Measurements from ENCODE around the gene KCNH5. TPM values are rescaled to one million over a fixed set of nuclear protein-coding genes. Genes with fewer than 3 reads are reported as not detected.

KCNH5 gene, protein sequence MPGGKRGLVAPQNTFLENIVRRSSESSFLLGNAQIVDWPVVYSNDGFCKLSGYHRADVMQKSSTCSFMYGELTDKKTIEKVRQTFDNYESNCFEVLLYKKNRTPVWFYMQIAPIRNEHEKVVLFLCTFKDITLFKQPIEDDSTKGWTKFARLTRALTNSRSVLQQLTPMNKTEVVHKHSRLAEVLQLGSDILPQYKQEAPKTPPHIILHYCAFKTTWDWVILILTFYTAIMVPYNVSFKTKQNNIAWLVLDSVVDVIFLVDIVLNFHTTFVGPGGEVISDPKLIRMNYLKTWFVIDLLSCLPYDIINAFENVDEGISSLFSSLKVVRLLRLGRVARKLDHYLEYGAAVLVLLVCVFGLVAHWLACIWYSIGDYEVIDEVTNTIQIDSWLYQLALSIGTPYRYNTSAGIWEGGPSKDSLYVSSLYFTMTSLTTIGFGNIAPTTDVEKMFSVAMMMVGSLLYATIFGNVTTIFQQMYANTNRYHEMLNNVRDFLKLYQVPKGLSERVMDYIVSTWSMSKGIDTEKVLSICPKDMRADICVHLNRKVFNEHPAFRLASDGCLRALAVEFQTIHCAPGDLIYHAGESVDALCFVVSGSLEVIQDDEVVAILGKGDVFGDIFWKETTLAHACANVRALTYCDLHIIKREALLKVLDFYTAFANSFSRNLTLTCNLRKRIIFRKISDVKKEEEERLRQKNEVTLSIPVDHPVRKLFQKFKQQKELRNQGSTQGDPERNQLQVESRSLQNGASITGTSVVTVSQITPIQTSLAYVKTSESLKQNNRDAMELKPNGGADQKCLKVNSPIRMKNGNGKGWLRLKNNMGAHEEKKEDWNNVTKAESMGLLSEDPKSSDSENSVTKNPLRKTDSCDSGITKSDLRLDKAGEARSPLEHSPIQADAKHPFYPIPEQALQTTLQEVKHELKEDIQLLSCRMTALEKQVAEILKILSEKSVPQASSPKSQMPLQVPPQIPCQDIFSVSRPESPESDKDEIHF
- total RNA-seq (2014; rRNA removed; shearing (Covaris generic); ENCODE audit: low replicate concordance) = not detected in 2 replicates

DNA sequence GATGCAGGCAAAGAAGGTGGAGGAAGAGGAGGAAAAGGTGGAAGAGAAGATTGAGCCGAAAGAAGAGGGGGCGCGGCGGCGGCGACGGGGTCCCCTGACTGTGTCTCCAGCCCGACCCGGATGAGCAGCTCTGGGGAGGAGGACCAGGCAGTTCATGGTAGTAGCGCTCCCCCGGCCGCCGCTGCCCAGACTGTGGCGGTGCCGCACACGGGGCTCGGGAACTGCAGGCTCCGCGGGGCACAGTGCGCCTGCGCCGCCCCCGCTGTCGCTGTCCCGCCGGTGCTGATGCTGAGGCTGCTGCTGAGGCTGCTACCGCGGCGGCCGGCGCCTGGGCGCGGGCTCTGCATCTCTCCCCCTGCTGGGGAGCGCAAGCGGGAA lies at the start of gene KCNH5:
TSS of gene KCNH5 (minus strand) at position 225 of the 378 bp plus-strand sequence. CDS start 272 bp downstream, outside the sequence.
- in situ Hi-C loops (cut with HindIII; ENCODE audit: low pct_unique_long_range_greater_than_20kb, low sequenced_read_pairs) = no loop called here

DNA sequence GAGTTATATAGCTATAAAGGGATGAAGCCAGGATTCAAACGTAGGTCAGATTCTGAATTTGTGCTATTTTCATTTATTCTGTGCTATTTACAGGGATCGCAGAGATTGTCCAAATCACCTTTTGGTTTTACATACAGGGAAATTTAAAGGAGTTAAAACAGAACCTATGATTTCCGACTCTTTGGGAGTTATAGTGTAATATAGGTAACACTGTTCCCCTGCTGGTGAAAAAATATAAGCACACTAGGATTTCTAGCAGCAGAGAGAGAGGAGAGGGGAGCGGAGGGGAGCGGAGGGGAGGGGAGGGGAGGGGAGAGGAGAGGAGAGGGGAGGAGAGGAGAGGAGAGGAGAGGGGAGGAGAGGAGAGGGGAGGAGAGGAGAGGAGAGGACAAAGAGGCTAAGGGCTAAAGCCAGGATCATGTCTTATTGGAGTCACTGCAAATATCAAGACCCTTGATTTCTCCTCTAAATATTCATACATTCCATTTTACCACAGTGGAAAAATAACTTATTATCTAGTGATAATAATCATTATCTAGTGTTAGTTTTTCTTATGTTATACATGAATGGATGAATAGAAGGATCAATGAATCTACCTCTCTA lies 46.2 kb upstream of the KCNH5 start:
- in situ Hi-C loops (cut with HindIII; ENCODE audit: low pct_unique_long_range_greater_than_20kb, low sequenced_read_pairs) = no loop called here
- no peak for DNase-seq (ENCODE audit: low read depth)

More for the DNA sequence above, at the start of gene KCNH5:
- peak; percentile 5 for DNase-seq (ENCODE audit: low read depth)

DNA sequence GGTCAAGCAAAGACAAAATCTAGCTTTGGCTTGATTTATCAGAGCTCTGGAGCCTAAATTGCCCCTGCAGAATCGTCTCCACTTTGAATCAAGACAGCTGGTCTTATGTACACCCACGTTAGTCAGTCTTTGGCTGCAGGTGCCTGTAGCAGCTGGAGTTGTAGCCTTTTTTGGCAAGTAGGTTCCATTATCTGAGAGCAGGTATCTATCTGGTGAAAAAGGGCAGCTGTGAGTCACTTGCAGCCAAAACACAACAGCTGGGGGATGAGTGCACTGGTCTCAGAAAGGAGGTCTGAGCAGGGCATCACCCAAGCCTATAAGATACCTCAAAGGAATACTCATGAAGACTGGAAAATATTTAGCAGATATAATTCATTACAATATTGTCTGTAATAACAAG lies 43.6 kb upstream of the KCNH5 start:
- in situ Hi-C loops (cut with HindIII; ENCODE audit: low pct_unique_long_range_greater_than_20kb, low sequenced_read_pairs) = no loop called here
- DNase-seq (ENCODE audit: low read depth) = no peak

DNA sequence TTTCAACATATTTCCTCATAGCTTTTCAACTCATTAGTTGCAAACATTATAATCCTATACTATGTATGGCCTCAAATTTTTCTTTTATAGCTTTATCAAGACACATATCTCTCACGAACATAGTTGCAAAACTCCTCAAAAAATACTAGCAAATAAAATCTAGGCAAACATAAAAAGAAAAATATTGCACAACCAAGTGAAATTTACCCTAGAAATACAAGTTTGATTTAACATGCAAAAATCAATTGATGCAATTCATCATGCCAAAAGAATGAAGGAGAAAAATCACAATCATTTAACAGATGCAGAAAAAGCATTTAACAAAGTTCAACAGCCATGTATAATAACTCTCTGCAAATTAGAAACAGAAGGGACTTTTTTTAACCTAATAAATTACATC lies 33.3 kb upstream of the KCNH5 start:
- DNase-seq (ENCODE audit: low read depth) = no peak
- in situ Hi-C loops (cut with HindIII; ENCODE audit: low pct_unique_long_range_greater_than_20kb, low sequenced_read_pairs) = no loop called here

DNA sequence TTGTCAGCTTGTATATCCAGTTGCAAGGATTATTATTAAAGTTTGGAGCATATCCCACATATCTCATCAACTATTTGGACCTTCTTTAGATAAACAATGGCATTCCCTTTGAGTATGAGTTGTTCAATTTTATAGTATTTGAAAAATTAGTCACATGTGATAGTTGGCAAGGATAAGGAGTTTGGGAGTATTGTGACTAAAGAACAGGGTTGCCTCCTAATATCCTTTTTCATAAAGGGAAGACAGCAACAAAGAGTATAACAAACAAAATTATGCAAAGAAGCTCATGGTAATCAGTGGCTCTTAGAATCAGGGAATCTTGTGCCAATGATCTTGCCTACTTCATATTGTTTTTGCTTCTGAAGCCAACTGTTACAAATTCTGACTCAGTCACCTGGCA lies 31.2 kb upstream of the KCNH5 start:
- no peak for DNase-seq (ENCODE audit: low read depth)
- in situ Hi-C loops (cut with HindIII; ENCODE audit: low pct_unique_long_range_greater_than_20kb, low sequenced_read_pairs) = no loop called here

DNA sequence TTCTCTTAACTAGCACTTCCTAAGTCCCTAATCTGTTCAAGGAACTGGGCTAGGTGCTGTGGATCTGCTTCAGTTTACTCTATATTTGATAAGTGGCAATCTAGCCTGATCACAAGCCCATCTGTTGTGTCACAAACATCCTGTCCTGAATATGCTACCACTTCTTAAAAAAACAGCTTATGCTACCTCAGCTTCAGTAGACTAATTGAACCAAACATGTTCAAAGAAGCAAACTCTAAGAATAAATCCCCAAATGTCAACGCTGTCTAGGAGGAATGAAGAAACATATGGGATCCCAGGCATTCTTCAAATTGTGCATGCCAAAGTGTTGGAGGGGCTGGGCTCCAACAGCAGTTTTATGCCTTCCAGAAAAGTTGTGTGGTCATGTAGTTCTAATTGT lies 10.4 kb upstream of the KCNH5 start:
- in situ Hi-C loops (cut with HindIII; ENCODE audit: low pct_unique_long_range_greater_than_20kb, low sequenced_read_pairs) = no loop called here
- DNase-seq (ENCODE audit: low read depth) = no peak

DNA sequence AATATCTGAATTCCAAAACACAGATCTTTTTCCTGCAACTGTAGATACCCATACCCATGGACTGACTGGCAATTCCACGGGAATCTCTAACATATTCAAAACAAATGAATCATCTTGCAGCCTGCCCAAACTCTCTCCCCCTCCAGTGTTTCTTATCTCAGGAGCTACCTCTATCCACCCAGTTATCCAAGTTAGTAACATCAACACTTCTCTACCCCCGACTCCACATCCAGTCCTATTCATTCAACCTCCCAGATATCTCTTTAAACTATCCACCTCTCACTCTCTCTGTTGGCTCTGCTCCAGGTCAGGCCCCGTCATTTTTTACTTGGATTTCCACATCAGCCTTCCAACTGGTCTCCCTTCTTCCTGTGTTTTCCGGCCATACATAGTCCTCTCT lies 6.7 kb upstream of the KCNH5 start:
- no peak for DNase-seq (ENCODE audit: low read depth)
- in situ Hi-C loops (cut with HindIII; ENCODE audit: low pct_unique_long_range_greater_than_20kb, low sequenced_read_pairs) = no loop called here

DNA sequence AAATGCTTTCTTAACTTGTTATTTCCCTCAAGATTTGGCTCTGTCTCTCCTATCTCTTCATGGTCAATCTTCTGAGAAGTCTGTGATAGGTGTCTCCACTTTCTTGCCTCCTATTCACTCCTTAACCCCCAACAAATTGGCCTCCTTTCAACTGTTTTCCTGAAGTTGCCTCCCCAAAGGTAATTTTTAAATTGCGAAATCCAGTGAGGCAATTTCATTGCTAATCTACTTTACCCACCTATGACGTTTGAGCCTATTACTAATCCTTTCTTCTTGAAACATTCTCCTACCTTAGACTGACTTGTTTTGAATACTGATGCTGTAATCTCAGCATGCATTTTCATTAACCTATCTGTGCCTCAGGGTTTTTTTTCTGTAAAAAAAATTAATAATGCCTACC lies 6.0 kb upstream of the KCNH5 start:
- DNase-seq (ENCODE audit: low read depth) = no peak
- in situ Hi-C loops (cut with HindIII; ENCODE audit: low pct_unique_long_range_greater_than_20kb, low sequenced_read_pairs) = no loop called here

DNA sequence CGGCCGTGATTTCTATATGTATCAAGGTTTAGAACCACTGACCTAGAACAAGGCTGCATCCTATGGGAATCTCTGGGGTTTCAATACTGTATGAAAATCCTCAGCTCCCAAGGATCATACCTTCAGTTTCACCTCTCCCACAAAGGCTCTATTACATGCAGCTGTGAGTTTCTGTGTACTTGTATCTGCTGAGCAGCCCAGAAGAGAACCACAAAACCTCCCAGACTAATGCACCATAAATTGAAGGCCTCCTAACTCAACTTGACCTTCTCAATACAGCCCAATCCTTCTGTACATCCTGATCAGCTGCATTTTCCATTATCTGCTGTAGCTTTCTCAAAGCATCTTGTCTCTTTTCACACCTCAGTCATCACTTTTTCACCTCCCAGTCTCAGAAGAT lies 5.4 kb upstream of the KCNH5 start:
- in situ Hi-C loops (cut with HindIII; ENCODE audit: low pct_unique_long_range_greater_than_20kb, low sequenced_read_pairs) = no loop called here
- no peak for DNase-seq (ENCODE audit: low read depth)

DNA sequence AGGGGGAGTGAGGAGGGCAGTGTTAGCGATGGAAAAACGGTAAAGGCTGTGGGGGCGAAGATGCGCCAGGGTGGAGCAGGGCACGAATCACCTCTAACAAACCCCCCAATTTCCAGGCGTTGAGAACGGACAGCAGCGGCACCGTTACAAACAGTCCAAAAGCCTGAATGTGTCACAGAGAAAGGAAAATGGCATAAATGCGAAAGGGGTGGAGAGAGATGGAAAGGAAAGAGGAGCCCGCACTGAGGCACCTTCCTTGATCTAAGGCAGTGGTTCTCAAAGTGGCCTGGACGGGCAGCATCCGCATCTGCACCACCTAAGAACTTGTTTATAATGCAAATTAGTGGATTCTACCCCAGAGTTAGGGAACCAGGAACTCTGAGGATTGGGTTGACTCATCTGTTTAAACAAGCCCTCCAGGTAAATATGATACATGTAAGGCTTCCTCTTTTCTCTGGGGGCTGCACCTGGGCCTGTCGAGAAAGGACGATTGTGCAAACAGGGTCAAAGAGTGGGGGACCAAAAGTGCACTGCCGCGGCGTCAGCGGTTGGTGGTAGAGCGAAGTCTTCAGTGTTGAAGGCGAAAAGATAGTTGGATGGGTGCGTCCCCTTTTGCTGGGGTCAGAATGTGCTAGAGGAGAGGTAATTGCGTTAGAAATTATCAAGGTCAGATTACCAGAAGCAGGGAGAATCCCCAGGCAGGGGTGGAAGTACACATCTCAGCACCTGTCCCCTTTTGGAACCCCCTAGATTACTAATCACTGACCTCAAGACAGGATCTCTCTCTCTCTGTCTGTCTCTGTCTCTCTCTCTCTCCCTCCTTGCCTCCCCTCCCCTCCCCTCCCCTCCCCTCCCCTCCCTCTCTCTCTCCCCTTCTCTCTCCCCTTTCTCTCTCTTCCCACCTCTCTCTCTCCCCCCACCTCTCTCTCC lies 1.3 kb upstream of the KCNH5 start:
- no peak for DNase-seq (ENCODE audit: low read depth)
- in situ Hi-C loops (cut with HindIII; ENCODE audit: low pct_unique_long_range_greater_than_20kb, low sequenced_read_pairs) = no loop called here

DNA sequence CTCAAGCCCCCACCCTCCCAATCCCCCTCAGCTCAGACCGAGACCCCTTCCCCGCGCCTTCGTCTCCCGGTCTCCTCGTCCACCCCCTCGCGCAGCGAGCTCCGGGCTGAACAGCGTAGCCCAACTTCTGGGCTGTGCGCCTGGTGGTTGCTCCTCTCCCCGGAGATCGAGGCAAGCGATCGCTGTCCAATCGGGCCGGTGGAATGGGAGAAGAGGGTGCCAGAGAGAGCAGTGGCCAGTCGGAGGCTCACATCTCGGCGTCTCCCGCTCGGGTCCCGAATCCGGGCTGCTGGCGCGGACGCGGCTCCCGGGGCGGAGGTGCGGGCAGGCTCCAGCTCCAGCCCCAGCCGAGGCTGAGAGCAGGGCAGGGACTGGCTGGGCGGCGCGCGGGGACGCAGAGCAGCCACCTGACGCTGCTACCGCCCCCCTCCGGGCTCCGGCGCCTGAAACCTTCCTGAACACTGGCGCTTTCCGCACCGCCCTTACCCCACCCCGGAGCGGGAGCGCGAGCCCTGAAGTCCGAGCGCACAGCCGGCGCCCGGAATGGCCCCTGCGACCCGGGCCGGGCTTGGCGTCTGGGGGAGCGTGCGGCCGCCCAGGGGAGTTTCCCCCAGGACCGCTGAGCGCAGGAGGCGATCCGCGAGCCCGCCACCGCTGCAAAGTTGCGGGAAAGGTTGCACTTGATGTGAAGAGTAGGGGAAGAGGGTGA lies 508 bp upstream of the KCNH5 start:
- DNase-seq (ENCODE audit: low read depth) = peak; percentile 41
- in situ Hi-C loops (cut with HindIII; ENCODE audit: low pct_unique_long_range_greater_than_20kb, low sequenced_read_pairs) = no loop called here

DNA sequence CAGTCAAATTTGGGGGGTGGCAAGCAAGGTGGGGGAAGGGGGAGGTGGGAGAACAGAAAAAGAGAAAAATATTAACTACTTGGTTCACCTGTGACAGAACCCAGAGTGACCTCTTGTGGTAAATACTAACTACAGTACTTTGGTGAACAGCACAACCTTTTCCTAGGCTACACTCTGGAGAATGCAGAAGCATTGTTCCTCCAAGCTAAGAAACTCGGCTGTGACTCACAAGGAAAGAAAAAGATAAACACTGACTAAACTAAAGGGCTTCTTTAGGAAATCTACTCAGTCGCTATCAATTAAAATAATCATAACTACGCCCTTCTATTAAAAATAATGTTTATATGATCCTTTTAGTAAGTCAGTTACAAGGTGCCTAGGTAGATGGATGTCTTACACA lies 5.4 kb downstream of the KCNH5 start:
- in situ Hi-C loops (cut with HindIII; ENCODE audit: low pct_unique_long_range_greater_than_20kb, low sequenced_read_pairs) = no loop called here
- DNase-seq (ENCODE audit: low read depth) = peak; percentile 29

DNA sequence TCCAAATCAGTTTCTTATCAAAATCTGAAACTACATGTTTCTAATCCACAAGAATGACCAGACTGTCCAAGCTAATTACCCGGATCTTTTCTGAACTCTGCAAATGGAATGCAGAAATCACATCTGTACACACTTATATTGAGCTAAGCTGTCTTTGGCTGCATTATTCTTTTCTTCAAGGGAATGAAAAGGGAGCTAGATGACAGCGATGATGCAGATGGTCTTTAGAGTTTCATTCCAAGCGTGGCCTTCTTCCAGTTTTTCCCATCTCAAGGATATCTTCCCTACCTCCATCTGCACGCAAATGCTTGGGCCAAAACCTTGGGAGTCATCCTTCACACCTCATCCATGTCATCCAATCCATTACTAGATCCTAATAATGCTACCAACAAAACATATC lies 12.6 kb downstream of the KCNH5 start:
- DNase-seq (ENCODE audit: low read depth) = no peak
- in situ Hi-C loops (cut with HindIII; ENCODE audit: low pct_unique_long_range_greater_than_20kb, low sequenced_read_pairs) = no loop called here

DNA sequence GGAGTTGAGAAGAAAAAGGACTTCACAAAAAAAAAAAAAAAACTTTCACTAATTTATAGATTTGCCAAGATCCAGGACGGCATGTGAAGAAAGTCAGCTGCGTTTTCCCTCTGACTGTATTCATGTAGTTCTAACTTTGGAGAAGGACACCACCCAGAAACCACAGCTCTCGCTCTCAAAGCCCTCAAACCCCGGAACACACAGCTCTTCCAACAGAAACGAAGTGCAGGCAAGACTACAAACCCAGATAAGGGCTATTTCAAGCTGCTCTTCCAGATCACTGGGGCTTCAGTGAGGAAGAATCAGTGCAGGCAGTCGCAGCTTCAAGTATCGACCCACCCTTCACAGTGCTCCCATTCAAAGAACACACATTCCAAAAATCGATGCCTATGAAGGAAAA lies 13.2 kb downstream of the KCNH5 start:
- in situ Hi-C loops (cut with HindIII; ENCODE audit: low pct_unique_long_range_greater_than_20kb, low sequenced_read_pairs) = no loop called here
- no peak for DNase-seq (ENCODE audit: low read depth)

DNA sequence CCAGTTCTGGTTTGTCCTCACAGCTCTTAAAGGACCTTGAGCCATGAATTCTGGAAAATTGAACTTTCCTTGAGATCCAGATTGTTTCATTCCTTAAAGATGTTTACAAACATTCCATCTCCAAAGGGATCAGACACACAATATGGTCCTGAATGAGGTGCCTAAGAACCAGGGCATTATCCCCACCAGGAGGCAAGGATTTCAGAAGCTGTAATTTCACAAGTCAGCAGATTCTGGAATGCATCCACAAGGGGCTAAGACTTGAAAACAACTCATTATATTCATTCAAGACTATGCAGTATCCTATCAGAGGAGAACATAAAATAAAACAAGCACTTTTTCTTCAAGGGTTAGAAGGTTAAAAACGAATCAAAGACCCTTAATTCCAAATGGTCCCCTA lies 15.1 kb downstream of the KCNH5 start:
- no peak for DNase-seq (ENCODE audit: low read depth)
- in situ Hi-C loops (cut with HindIII; ENCODE audit: low pct_unique_long_range_greater_than_20kb, low sequenced_read_pairs) = no loop called here

DNA sequence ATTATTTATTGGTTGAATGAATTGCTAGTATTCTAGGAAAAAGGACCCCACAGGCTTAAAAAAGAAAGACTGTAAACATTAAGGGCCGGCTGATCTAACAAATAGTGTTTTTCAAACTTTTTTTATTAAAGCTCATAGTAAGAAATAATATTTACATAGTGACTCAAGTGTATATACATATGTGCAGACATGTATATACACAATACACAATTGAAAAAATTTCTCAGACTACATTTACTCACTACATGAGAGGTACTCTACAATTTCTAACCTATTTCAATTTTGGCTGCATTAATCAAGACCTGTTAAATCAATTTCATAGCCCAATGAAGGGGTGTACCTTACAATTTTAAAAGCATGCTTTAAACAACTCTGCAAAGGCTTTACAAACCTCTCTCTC lies 17.5 kb downstream of the KCNH5 start:
- no peak for DNase-seq (ENCODE audit: low read depth)
- in situ Hi-C loops (cut with HindIII; ENCODE audit: low pct_unique_long_range_greater_than_20kb, low sequenced_read_pairs) = no loop called here

DNA sequence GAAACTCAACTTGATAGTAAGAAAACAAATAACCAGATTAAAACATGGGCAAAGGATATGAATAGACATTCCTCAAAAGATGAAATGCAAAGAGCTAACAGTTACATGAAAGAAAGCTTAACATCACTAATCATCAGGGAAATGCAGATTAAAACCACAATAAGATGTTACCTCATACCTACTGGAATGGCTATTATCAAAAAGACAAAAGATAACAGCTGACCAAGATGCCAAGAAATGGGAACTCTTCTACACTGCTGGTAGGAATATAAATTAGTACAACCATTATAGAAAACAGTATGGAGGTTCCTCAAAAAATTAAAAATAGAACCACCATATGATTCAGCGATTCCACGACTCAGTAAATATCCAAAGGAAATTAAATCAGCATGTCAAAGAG lies 18.8 kb downstream of the KCNH5 start:
- in situ Hi-C loops (cut with HindIII; ENCODE audit: low pct_unique_long_range_greater_than_20kb, low sequenced_read_pairs) = no loop called here
- DNase-seq (ENCODE audit: low read depth) = no peak

All from Caki2 (cell line).